Adrenal gland (tissue), 12 donors: ENCODE data around the gene GRIK1. TPM values are rescaled to one million over a fixed set of nuclear protein-coding genes. Genes with fewer than 3 reads are reported as not detected.

Experiments
- DNase-seq, 7 donors: peaks; one replicate each; pipeline ENCODE4 v3.0.0-alpha.2; 2019 to 2020
- H3K27ac ChIP-seq, 5 donors: fragments of 200-600 bp; sonication (generic) in 4 of 5; 1 replicate in 3 of 5; 2 replicates in 2 of 5; pipeline versions ENCODE4 v1.5.1 to v1.8.0; 2016 to 2020; ENCODE audit warnings: mild to moderate bottlenecking in 1 of 5
- H3K27me3 ChIP-seq: fragments of 200-600 bp; 2 replicates; pipeline ENCODE4 v1.8.0; 2021
- H3K36me3 ChIP-seq, 2 donors: fragments of 200-600 bp; replicated peaks in 1 of 2; 1 replicate in 1 of 2; 2 replicates in 1 of 2; pipeline versions ENCODE4 v1.5.1 to v1.8.0; 2018 to 2022
- H3K4me1 ChIP-seq, 2 donors: fragments of 200-600 bp; replicated peaks in 1 of 2; 1 replicate in 1 of 2; 2 replicates in 1 of 2; pipeline versions ENCODE4 v1.5.1 to v1.8.0; 2018 to 2021
- H3K4me3 ChIP-seq, 4 donors: fragments of 200-600 bp; sonication (generic) in 3 of 4; one replicate each; pipeline ENCODE4 v1.5.1; 2016 to 2018
- H3K9me3 ChIP-seq, 3 donors: fragments of 200-600 bp; sonication (generic) in 1 of 3; replicated peaks in 1 of 3; 1 replicate in 2 of 3; 2 replicates in 1 of 3; pipeline versions ENCODE4 v1.5.1 to v1.8.0; 2016 to 2021
- CTCF ChIP-seq, 6 experiments: fragments of 450-650 bp in 4 of 6; fragments of 200-600 bp in 2 of 6; sonication (generic) in 1 of 6; IDR thresholded peaks; 1 replicate in 5 of 6; 2 replicates in 1 of 6; pipeline versions ENCODE4 v1.5.1 to v1.8.0; 2016 to 2021; ENCODE audit warnings: antibody characterized with exemption in 6 of 6, mild to moderate bottlenecking in 2 of 6, moderate library complexity in 1 of 6
- POLR2A ChIP-seq, 2 donors: fragments of 450-650 bp; IDR thresholded peaks; one replicate each; pipeline ENCODE4 v1.6.1; 2017; ENCODE audit warnings: antibody characterized with exemption in 2 of 2, mild to moderate bottlenecking in 2 of 2, moderate library complexity in 1 of 2
- WGBS, 4 donors: extraction: QIAGEN DNeasy Blood & Tissue Kit in 2 of 4; methylation state at CpG; one replicate each; pipeline versions ENCODE4 v1.1.5 to v1.1.7; 2013 to 2017; 5-methylcytosine and 5-hydroxymethylcytosine counted together
- intact Hi-C, 2 donors: fragments of 100-400 bp; cut with DNase I; formaldehyde crosslinking; loops; one replicate each; pipeline versions ENCODE4 v1.14.1 to v1.15.0; 2022 to 2023
- polyA plus RNA-seq, 3 donors: library from polyadenylated mRNA; stranded (reverse); fragments of 200-250 nt in 2 of 3; fragments of 350-450 nt in 1 of 3; fragmentation: Illumina TruSeq in 1 of 3; extraction: RNeasy Lipid Tissue Mini Kit (QIAGEN cat#74804) in 1 of 3; gene quantifications; one replicate each; pipeline ENCODE4 v1.2.3, GENCODE V29; 2013 to 2014
- total RNA-seq, 9 donors: library from RNA; depleted of rRNA in 4 of 9; stranded (reverse); fragments of >200 nt in 4 of 9; fragments of 120-200 nt in 1 of 9; fragmentation: NEBNext Ultra II Directional in 1 of 9; extraction: Animal tissue kit (Norgen Biotek cat#: 25700) in 1 of 9; gene quantifications; one replicate each; pipeline versions ENCODE4 v1.1.0 to v1.2.4, GENCODE V29; 2013 to 2023
- donor health status: healthy with polysubstance abuse.
- donor health status: Bipolar disorder and iron deficiency.
- donor health status: DM: yes; HTN: yes; CAD: no.
- donor health status: DM: no; HTN: no; CAD: no.
- donor health status: DM: no; HTN: no; CAD: no.
- donor health status: DM: yes; HTN: yes; CAD: no.

The GRIK1 gene
- total and polyA plus RNA-seq, 12 donors, result 0.23 to 47.4 (median 8.1) TPM; not detected in 3

DNA sequence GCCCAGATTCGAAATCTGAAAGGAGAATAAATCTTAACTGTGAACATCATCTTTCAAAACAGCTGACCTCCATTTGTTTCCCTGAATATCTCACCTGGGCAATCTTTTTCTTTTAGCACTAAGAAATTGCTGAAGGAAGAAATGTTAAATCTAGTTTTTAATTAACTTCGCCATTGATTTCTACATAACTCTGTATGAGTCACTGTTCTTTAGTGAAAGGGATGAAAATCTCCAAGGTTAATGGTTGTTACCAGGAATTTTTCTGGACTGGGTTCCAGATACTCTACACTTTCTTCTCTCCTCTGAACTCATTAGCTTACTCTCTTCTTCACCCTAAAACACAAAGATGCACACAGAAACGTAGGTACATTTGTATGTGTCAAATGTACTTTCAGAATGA, 405.3 kb downstream of the GRIK1 start:
- H3K36me3 ChIP-seq, result no peaks in the 10 kb centered on the region
- no peak for DNase-seq
- intact Hi-C loops, result no loop called here
- no peaks in the 10 kb centered on the region for H3K9me3 ChIP-seq
- H3K27me3 ChIP-seq, result no peaks in the 10 kb centered on the region
- H3K27ac ChIP-seq, result no peak overlapping the region
- no peak overlapping the region for H3K4me3 ChIP-seq
- no peak for TF ChIP-seq POLR2A (IDR thresholded peaks at IDR 0.05)
- 48 to 52% (median 49%) methylated on average over 3 of the region's 3 CpGs for WGBS, 4 donors
- H3K4me1 ChIP-seq, result no peaks in the 10 kb centered on the region

DNA sequence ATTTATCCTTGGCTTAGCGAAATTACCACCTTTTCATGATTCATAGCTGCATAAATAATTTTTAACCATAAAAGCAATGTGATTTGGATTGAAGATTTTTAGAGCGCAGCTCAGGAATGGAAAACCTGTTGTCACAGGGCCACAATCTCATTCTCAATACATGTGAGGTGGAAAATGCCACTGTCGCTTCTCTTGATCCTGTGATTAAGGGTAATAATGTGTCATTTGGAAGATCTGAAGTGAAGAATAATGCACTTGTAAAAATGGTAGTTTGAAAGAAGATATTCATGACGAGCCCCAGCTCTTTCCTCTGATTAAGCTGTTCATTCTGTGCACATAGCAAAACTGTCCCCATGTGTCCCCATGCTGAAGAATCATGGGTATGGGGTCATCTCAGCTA, 410.7 kb downstream of the GRIK1 start:
- no peak overlapping the region for H3K27ac ChIP-seq
- WGBS, 4 donors, result 90 to 96% (median 92%) methylated on average over 4 of the region's 4 CpGs
- DNase-seq, result no peak
- no peaks in the 10 kb centered on the region for H3K4me1 ChIP-seq
- intact Hi-C loops, result no loop called here
- no peak overlapping the region for H3K4me3 ChIP-seq
- H3K27me3 ChIP-seq, result no peaks in the 10 kb centered on the region
- H3K36me3 ChIP-seq, result no peaks in the 10 kb centered on the region
- H3K9me3 ChIP-seq, result no peaks in the 10 kb centered on the region
- TF ChIP-seq CTCF (IDR thresholded peaks at IDR 0.05) (no peak), POLR2A (IDR thresholded peaks at IDR 0.05) (no peak)

GRCh38 chr21:29526545-29526944, 413.3 kb downstream of the GRIK1 start:
- Histone ChIP-seq H3K27ac (no peak overlapping the region), H3K4me3 (no peak overlapping the region), H3K9me3 (no peaks in the 10 kb centered on the region), H3K4me1 (no peaks in the 10 kb centered on the region), H3K36me3 (no peaks in the 10 kb centered on the region), H3K27me3 (no peaks in the 10 kb centered on the region)
- no peak for DNase-seq
- 80 to 100% (median 95%) methylated on average over 1 to 2 of the region's 2 CpGs for WGBS, 4 donors
- no peak for TF ChIP-seq CTCF (IDR thresholded peaks at IDR 0.05)
- TF ChIP-seq POLR2A (IDR thresholded peaks at IDR 0.05), result no peak
- intact Hi-C loops, result no loop called here

GRCh38 chr21:29524055-29524454, 415.7 kb downstream of the GRIK1 start:
- Histone ChIP-seq H3K4me1 (no peaks in the 10 kb centered on the region), H3K27me3 (no peaks in the 10 kb centered on the region), H3K36me3 (no peaks in the 10 kb centered on the region), H3K27ac (no peak overlapping the region), H3K4me3 (no peak overlapping the region), H3K9me3 (no peaks in the 10 kb centered on the region)
- no peak for DNase-seq
- 63 to 85% (median 80%) methylated on average over 1 of the region's 1 CpG for WGBS, 4 donors
- TF ChIP-seq CTCF (IDR thresholded peaks at IDR 0.05) (no peak), POLR2A (IDR thresholded peaks at IDR 0.05) (no peak)
- intact Hi-C loops, result no loop called here

DNA sequence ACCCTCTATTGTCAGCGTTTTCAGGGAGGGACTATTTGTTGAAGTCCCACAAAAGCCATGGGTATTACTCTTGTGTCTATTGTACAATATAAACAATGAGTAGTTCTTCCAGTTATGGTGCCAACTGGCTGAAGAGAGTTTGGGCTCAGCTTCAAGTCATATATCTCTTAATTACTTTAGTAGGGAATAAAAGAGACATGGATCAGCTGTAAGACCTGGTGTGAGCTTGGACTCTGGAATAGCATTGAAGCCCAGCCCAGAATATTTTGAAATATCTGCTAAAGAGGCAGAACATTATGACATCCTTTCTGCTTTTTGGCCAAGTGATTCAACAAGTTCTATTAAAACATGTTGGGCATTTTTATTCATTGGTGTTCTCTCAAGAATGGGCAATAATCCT, 416.1 kb downstream of the GRIK1 start:
- TF ChIP-seq POLR2A (IDR thresholded peaks at IDR 0.05), result no peak
- no peak for TF ChIP-seq CTCF (IDR thresholded peaks at IDR 0.05)
- intact Hi-C loops, result no loop called here
- no peak overlapping the region for H3K27ac ChIP-seq
- DNase-seq, result no peak
- 64 to 71% (median 66%) methylated on average over 1 of the region's 1 CpG for WGBS, 4 donors
- H3K36me3 ChIP-seq, result no peaks in the 10 kb centered on the region
- no peaks in the 10 kb centered on the region for H3K9me3 ChIP-seq
- no peak overlapping the region for H3K4me3 ChIP-seq
- H3K4me1 ChIP-seq, result no peaks in the 10 kb centered on the region
- H3K27me3 ChIP-seq, result no peaks in the 10 kb centered on the region
